ENCODE results near the gene BEND3. TPM values are rescaled to one million over a fixed set of nuclear protein-coding genes. Genes with fewer than 3 reads are reported as not detected.
"Not testable (repeated sequence)": the region's sequence is repeated elsewhere in the genome, so short reads cannot be mapped to it uniquely, and the experiment has no call there.

BEND3 gene
- total and polyA plus RNA-seq, 2 experiments from 2014 or later: 3.4 to 7.7 TPM

GRCh38 chr6:107026965-107027364 is 88.3 kb downstream of the BEND3 start:
- Histone ChIP-seq H3K4me1 (ENCODE audit: low read depth) (no peaks in the 10 kb centered on the region), H3K27ac (no peak overlapping the region), H3K4me3 (no peak overlapping the region), H3K36me3 (no peaks in the 10 kb centered on the region), H3K27me3 (no peaks in the 10 kb centered on the region), H3K9me3 (ENCODE audit: low read depth) (no peaks in the 10 kb centered on the region)
- no peak for DNase-seq (ENCODE audit: low read depth in 1 of 2, low spot score in 1 of 2)
- no peak for TF ChIP-seq CTCF (IDR thresholded peaks at IDR 0.05; ENCODE audit: low read depth, low read length)

- no peak overlapping the region for H3K4me3 ChIP-seq
- H3K27ac ChIP-seq: no peak overlapping the region
- no peaks in the 10 kb centered on the region for H3K36me3 ChIP-seq
- no peaks in the 10 kb centered on the region for H3K27me3 ChIP-seq
- no peak for DNase-seq (ENCODE audit: low read depth in 1 of 2, low spot score in 1 of 2)
- H3K9me3 ChIP-seq (ENCODE audit: low read depth): no peaks in the 10 kb centered on the region
- H3K4me1 ChIP-seq (ENCODE audit: low read depth): peaks cover 2% of the 10 kb centered on the region
- TF ChIP-seq CTCF (IDR thresholded peaks at IDR 0.05; ENCODE audit: low read depth, low read length): no peak
Measured at GRCh38 chr6:107021446-107022185, 93.7 kb downstream of the BEND3 start.

GRCh38 chr6:107020239-107020638 is 95.1 kb downstream of the BEND3 start:
- no peaks in the 10 kb centered on the region for H3K27me3 ChIP-seq
- H3K9me3 ChIP-seq (ENCODE audit: low read depth): no peaks in the 10 kb centered on the region

GRCh38 chr6:107019628-107020027 is 95.7 kb downstream of the BEND3 start:
- not testable (repeated sequence) for H3K27ac ChIP-seq; H3K27me3 ChIP-seq; H3K4me3 ChIP-seq; H3K9me3 ChIP-seq (ENCODE audit: low read depth); H3K36me3 ChIP-seq; DNase-seq (ENCODE audit: low read depth in 1 of 2, low spot score in 1 of 2); H3K4me1 ChIP-seq (ENCODE audit: low read depth)

More at GRCh38 chr6:107020239-107020638, 95.1 kb downstream of the BEND3 start:
- Histone ChIP-seq H3K27ac (no peak overlapping the region), H3K4me3 (no peak overlapping the region), H3K36me3 (no peaks in the 10 kb centered on the region), H3K4me1 (ENCODE audit: low read depth) (peaks cover 2% of the 10 kb centered on the region)
- no peak for TF ChIP-seq CTCF (IDR thresholded peaks at IDR 0.05; ENCODE audit: low read depth, low read length)
- no peak for DNase-seq (ENCODE audit: low read depth in 1 of 2, low spot score in 1 of 2)

- TF ChIP-seq CTCF (IDR thresholded peaks at IDR 0.05; ENCODE audit: low read depth, low read length): no peak
- DNase-seq (ENCODE audit: low read depth in 1 of 2, low spot score in 1 of 2): no peak
- Histone ChIP-seq H3K36me3 (no peaks in the 10 kb centered on the region), H3K27ac (no peak overlapping the region), H3K4me3 (no peak overlapping the region), H3K9me3 (ENCODE audit: low read depth) (no peaks in the 10 kb centered on the region), H3K4me1 (ENCODE audit: low read depth) (peaks cover 2% of the 10 kb centered on the region), H3K27me3 (no peaks in the 10 kb centered on the region)
Measured at GRCh38 chr6:107019047-107019446, 96.3 kb downstream of the BEND3 start.

Other genes with a start within 250 kb of the BEND3 start
- gene CD24, start 140.8 kb downstream of the BEND3 start, total RNA-seq: 109 and 166 TPM in 2 replicates
- gene CD24, start 140.8 kb downstream of the BEND3 start, polyA plus RNA-seq: 148 and 168 TPM in 2 replicates
- gene MTRES1, start 87.3 kb downstream of the BEND3 start, total RNA-seq: 18.3 and 23.1 TPM in 2 replicates
- gene MTRES1, start 87.3 kb downstream of the BEND3 start, polyA plus RNA-seq: 37.8 and 44.8 TPM in 2 replicates